Panc1 (cell line): ENCODE results near the gene PLEKHH2. TPM values are rescaled to one million over a fixed set of nuclear protein-coding genes. Genes with fewer than 3 reads are reported as not detected.

Experiments
- ATAC-seq: fragments of 200-7000 bp; cut with Tn5 transposase; 2 replicates; pipeline ENCODE4 v1.9.1; 2020; ENCODE audit warnings: mild to moderate bottlenecking, moderate library complexity
- BruUV-seq: library from RNA; stranded (reverse); fragments of 400-500 nt; replicated peaks from 2 replicates; lab custom pipeline; 2021; lab: Mats Ljungman, UMichigan
- CTCF ChIA-PET: fragments of 300-600 bp; sonication (Branson Sonifier 250); formaldehyde crosslinking; loops from one replicate; lab custom pipeline; 2022; ENCODE audit warnings: antibody characterized with exemption; lab: Charles Lee
- POLR2A ChIA-PET: fragments of 300-600 bp; sonication (Branson Sonifier 250); formaldehyde crosslinking; loops from one replicate; lab custom pipeline; 2022; ENCODE audit warnings: antibody characterized with exemption; lab: Charles Lee
- DNase-seq: peaks from one replicate; pipeline ENCODE4 v3.0.0-alpha.2; 2010; ENCODE audit warnings: low read depth, low spot score
- H3K27ac ChIP-seq: 2 replicates; pipeline ENCODE4 v1.5.1; 2011; ENCODE audit warnings: mild to moderate bottlenecking, low read length, inconsistent platforms
- H3K27me3 ChIP-seq: fragments of 200-500 bp; sonication (Bioruptor generic); 2 replicates; pipeline ENCODE4 v1.6.0; 2014; ENCODE audit warnings: low read length, inconsistent platforms; ENCODE audit not compliant: control insufficient read depth, insufficient read depth
- H3K36me3 ChIP-seq: fragments of 200-500 bp; sonication (Bioruptor generic); 2 replicates; pipeline ENCODE4 v1.5.1; 2014; ENCODE audit warnings: inconsistent platforms, mild to moderate bottlenecking, low read length, moderate library complexity; ENCODE audit not compliant: control insufficient read depth, insufficient read depth
- H3K4me1 ChIP-seq: 2 replicates; pipeline ENCODE4 v1.5.1; 2011; ENCODE audit warnings: inconsistent platforms, mild to moderate bottlenecking, low read length, moderate library complexity; ENCODE audit not compliant: control insufficient read depth, insufficient read depth
- H3K4me3 ChIP-seq, 2 experiments: 2 replicates each; pipeline ENCODE4 v1.5.1; 2011 to 2012; ENCODE audit warnings: low read depth in 2 of 2, low read length in 2 of 2, mild to moderate bottlenecking in 2 of 2, inconsistent platforms in 1 of 2, moderate library complexity in 1 of 2
- H3K9me3 ChIP-seq: fragments of 200-500 bp; sonication (Bioruptor generic); 2 replicates; pipeline ENCODE4 v1.5.1; 2014; ENCODE audit warnings: low read depth, mild to moderate bottlenecking, inconsistent platforms, low read length, moderate library complexity; ENCODE audit not compliant: control insufficient read depth, insufficient read depth
- POLR2AphosphoS5 ChIP-seq: IDR thresholded peaks from 2 replicates; pipeline ENCODE4 v1.6.1; 2012; ENCODE audit warnings: mild to moderate bottlenecking, low read depth, low read length, moderate library complexity
- SIN3A ChIP-seq: IDR thresholded peaks from 2 replicates; pipeline ENCODE4 v1.6.1; 2012; ENCODE audit warnings: low read depth, mild to moderate bottlenecking, low read length, moderate library complexity, borderline replicate concordance; ENCODE audit not compliant: insufficient read depth
- TCF7L2 ChIP-seq: IDR thresholded peaks from 2 replicates; pipeline ENCODE4 v1.6.1; 2011; ENCODE audit warnings: mild to moderate bottlenecking, low read depth, low read length, inconsistent platforms
- in situ Hi-C: cut with HindIII; loops from 2 replicates; pipeline ENCODE4 v1.10.0; 2016; ENCODE audit warnings: low sequenced_read_pairs, low pct_unique_long_range_greater_than_20kb
- intact Hi-C: fragments of 100-400 bp; cut with micrococcal nuclease; formaldehyde crosslinking; loops from one replicate; pipeline ENCODE4 v1.10.0; 2022; ENCODE audit not compliant: unreplicated experiment
- total RNA-seq: library from RNA; stranded (reverse); gene quantifications from one replicate; pipeline ENCODE4 v1.2.1, GENCODE V29; 2021; ENCODE audit not compliant: unreplicated experiment
- TF ChIP-seq, protein P1 (sequence below), 2 experiments: IDR thresholded peaks; 2 replicates each; pipeline ENCODE4 v1.6.1; 2011 to 2012; ENCODE audit warnings: low read depth in 2 of 2, control low read depth in 1 of 2, low read length in 1 of 2, mild to moderate bottlenecking in 1 of 2, moderate library complexity in 1 of 2; ENCODE audit not compliant: insufficient read depth in 1 of 2
- TF ChIP-seq, protein P2 (sequence below): fragments of 450-650 bp; IDR thresholded peaks from 2 replicates; pipeline ENCODE4 v1.5.1; 2017; ENCODE audit warnings: mild to moderate bottlenecking

PLEKHH2 gene
- total RNA-seq, 1 experiment from 2014 or later: 15.0 TPM

DNA sequence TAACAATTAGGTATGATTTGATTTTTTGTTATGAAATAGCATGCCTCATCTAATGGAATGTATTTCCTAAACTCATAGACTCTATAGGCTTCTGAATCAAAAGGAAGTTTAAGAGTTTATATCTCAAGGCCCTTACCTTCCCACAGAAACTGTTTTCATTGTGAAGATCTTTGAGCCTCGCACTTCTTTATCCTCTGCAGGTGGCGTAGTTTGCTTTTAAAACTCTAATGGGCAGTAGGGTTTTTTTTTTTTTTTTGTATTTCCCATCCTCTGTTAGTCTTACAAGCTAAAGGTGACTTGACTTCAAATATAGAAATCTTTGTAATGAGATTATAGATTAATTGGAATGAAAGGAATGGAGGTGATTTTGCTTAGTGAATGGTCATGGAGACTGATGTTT lies 165.1 kb downstream of the PLEKHH2 start:
- no peaks in the 10 kb centered on the region for H3K9me3 ChIP-seq
- in situ Hi-C loops: no loop called here
- no peak overlapping the region for H3K27ac ChIP-seq
- ChIA-PET POLR2A (no interaction called here), CTCF (no interaction called here)
- no peaks in the 10 kb centered on the region for H3K4me1 ChIP-seq
- no peak for DNase-seq
- no peaks in the 10 kb centered on the region for H3K36me3 ChIP-seq
- TF ChIP-seq, protein P1, sequence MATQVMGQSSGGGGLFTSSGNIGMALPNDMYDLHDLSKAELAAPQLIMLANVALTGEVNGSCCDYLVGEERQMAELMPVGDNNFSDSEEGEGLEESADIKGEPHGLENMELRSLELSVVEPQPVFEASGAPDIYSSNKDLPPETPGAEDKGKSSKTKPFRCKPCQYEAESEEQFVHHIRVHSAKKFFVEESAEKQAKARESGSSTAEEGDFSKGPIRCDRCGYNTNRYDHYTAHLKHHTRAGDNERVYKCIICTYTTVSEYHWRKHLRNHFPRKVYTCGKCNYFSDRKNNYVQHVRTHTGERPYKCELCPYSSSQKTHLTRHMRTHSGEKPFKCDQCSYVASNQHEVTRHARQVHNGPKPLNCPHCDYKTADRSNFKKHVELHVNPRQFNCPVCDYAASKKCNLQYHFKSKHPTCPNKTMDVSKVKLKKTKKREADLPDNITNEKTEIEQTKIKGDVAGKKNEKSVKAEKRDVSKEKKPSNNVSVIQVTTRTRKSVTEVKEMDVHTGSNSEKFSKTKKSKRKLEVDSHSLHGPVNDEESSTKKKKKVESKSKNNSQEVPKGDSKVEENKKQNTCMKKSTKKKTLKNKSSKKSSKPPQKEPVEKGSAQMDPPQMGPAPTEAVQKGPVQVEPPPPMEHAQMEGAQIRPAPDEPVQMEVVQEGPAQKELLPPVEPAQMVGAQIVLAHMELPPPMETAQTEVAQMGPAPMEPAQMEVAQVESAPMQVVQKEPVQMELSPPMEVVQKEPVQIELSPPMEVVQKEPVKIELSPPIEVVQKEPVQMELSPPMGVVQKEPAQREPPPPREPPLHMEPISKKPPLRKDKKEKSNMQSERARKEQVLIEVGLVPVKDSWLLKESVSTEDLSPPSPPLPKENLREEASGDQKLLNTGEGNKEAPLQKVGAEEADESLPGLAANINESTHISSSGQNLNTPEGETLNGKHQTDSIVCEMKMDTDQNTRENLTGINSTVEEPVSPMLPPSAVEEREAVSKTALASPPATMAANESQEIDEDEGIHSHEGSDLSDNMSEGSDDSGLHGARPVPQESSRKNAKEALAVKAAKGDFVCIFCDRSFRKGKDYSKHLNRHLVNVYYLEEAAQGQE (IDR thresholded peaks at IDR 0.05; ENCODE audit: insufficient read depth in 1 of 2, low read depth in 2 of 2, low read length in 1 of 2): no peak
- TF ChIP-seq SIN3A: no peak
- TF ChIP-seq, protein P2, sequence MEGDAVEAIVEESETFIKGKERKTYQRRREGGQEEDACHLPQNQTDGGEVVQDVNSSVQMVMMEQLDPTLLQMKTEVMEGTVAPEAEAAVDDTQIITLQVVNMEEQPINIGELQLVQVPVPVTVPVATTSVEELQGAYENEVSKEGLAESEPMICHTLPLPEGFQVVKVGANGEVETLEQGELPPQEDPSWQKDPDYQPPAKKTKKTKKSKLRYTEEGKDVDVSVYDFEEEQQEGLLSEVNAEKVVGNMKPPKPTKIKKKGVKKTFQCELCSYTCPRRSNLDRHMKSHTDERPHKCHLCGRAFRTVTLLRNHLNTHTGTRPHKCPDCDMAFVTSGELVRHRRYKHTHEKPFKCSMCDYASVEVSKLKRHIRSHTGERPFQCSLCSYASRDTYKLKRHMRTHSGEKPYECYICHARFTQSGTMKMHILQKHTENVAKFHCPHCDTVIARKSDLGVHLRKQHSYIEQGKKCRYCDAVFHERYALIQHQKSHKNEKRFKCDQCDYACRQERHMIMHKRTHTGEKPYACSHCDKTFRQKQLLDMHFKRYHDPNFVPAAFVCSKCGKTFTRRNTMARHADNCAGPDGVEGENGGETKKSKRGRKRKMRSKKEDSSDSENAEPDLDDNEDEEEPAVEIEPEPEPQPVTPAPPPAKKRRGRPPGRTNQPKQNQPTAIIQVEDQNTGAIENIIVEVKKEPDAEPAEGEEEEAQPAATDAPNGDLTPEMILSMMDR: no peak; the same call in 1 of the 2 replicates
- TF ChIP-seq POLR2AphosphoS5: no peak
- no peak for TF ChIP-seq TCF7L2
- no peak for ATAC-seq
- H3K27me3 ChIP-seq: no peaks in the 10 kb centered on the region
- BruUV-seq: no TSS peak
- no peak overlapping the region for H3K4me3 ChIP-seq
- intact Hi-C loops: no loop called here

DNA sequence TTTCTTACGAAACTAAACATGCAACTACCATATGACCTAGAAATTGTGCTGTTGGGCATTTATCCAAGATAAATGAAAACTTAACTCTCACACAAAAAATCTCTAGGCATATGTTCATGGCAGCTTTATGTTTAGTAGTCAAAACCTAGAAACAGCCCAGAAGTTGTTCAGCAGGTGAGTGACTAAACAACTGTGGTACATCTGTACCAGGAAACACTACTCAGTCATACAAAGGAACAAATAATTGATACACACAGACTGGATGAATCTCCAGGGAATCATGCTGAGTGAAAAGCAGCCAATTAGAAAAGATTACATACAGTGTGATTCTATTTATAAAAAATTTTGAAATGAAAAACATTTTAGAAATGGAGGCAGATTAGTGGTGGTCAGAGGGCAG lies 166.1 kb downstream of the PLEKHH2 start:
- Histone ChIP-seq H3K9me3 (no peaks in the 10 kb centered on the region), H3K36me3 (no peaks in the 10 kb centered on the region), H3K4me3 (no peak overlapping the region), H3K4me1 (no peaks in the 10 kb centered on the region), H3K27ac (no peak overlapping the region), H3K27me3 (no peaks in the 10 kb centered on the region)
- DNase-seq (no peak), ATAC-seq (no peak)
- CTCF ChIA-PET: no interaction called here
- POLR2A ChIA-PET: no interaction called here
- no TSS peak for BruUV-seq
- in situ Hi-C loops (no loop called here), intact Hi-C loops (no loop called here)
- TF ChIP-seq, protein P2: no peak
- TF ChIP-seq SIN3A (no peak), POLR2AphosphoS5 (no peak), TCF7L2 (no peak)
- TF ChIP-seq, protein P1 (IDR thresholded peaks at IDR 0.05; ENCODE audit: insufficient read depth in 1 of 2, low read depth in 2 of 2, low read length in 1 of 2): no peak
